GM23338 (cell line): ENCODE measurements around the gene NCOA1. TPM values are rescaled to one million over a fixed set of nuclear protein-coding genes. Genes with fewer than 3 reads are reported as not detected.
A peak's percentile ranks its signal among the peaks of the same experiment; 100 is the strongest.

Experiments used
- ATAC-seq: fragments of 200-7000 bp; cut with Tn5 transposase; 3 replicates; pipeline ENCODE4 v1.9.1; 2020
- DNase-seq: peaks from one replicate; pipeline ENCODE4 v3.0.0-alpha.2; 2015; ENCODE audit warnings: low spot score
- H2AFZ ChIP-seq: fragments of 200-600 bp; sonication (generic); 2 replicates; pipeline ENCODE4 v1.8.0; 2016; ENCODE audit warnings: antibody characterized with exemption, mild to moderate bottlenecking, moderate library complexity
- H3F3A ChIP-seq: fragments of 200-600 bp; sonication (generic); replicated peaks from 2 replicates; pipeline ENCODE4 v1.8.0; 2017; ENCODE audit warnings: antibody characterized with exemption, mixed run types, low read depth
- H3K27ac ChIP-seq: fragments of 200-600 bp; sonication (generic); 2 replicates; pipeline ENCODE4 v1.6.1; 2016; ENCODE audit warnings: low read depth
- H3K27me3 ChIP-seq: fragments of 200-600 bp; sonication (generic); 2 replicates; pipeline ENCODE4 v1.8.0; 2016; ENCODE audit warnings: mild to moderate bottlenecking, mixed run types, moderate library complexity; ENCODE audit not compliant: insufficient read depth
- H3K36me3 ChIP-seq: fragments of 200-600 bp; sonication (generic); 2 replicates; pipeline ENCODE4 v1.8.0; 2016; ENCODE audit warnings: mild to moderate bottlenecking; ENCODE audit not compliant: insufficient read depth
- H3K4me1 ChIP-seq: fragments of 200-600 bp; sonication (generic); 2 replicates; pipeline ENCODE4 v1.8.0; 2016; ENCODE audit warnings: mild to moderate bottlenecking, moderate library complexity; ENCODE audit not compliant: insufficient read depth
- H3K4me2 ChIP-seq: fragments of 200-600 bp; sonication (generic); 2 replicates; pipeline ENCODE4 v1.7.1; 2017; ENCODE audit warnings: mixed run types
- H3K4me3 ChIP-seq: fragments of 200-600 bp; sonication (generic); 2 replicates; pipeline ENCODE4 v1.6.1; 2016; ENCODE audit warnings: mixed run types
- H3K79me2 ChIP-seq: fragments of 200-600 bp; sonication (generic); replicated peaks from 2 replicates; pipeline ENCODE4 v1.8.0; 2017; ENCODE audit warnings: mild to moderate bottlenecking; ENCODE audit not compliant: insufficient read depth
- H3K9me2 ChIP-seq: fragments of 200-600 bp; sonication (generic); 2 replicates; pipeline ENCODE4 v1.8.0; 2017; ENCODE audit not compliant: insufficient read depth
- H4K20me1 ChIP-seq: fragments of 200-600 bp; sonication (generic); replicated peaks from 2 replicates; pipeline ENCODE4 v1.8.0; 2017; ENCODE audit warnings: mild to moderate bottlenecking; ENCODE audit not compliant: insufficient read depth
- H3K27ac Mint-ChIP-seq: 2 replicates; pipeline ENCODE4 v1.8.0; 2020; ENCODE audit warnings: inconsistent platforms, mild to moderate bottlenecking, moderate library complexity, mixed read lengths
- H3K27me3 Mint-ChIP-seq: 3 replicates; pipeline ENCODE4 v1.8.0; 2022; ENCODE audit warnings: low read depth, mild to moderate bottlenecking, moderate library complexity, mixed read lengths, inconsistent platforms; ENCODE audit not compliant: insufficient read depth, poor library complexity
- H3K36me3 Mint-ChIP-seq: 3 replicates; pipeline ENCODE4 v1.8.0; 2021; ENCODE audit warnings: low read depth, mild to moderate bottlenecking, inconsistent platforms, moderate library complexity, mixed read lengths
- H3K4me1 Mint-ChIP-seq: 3 replicates; pipeline ENCODE4 v1.8.0; 2020; ENCODE audit warnings: mild to moderate bottlenecking, inconsistent platforms, mixed read lengths
- H3K4me3 Mint-ChIP-seq: 3 replicates; pipeline ENCODE4 v1.8.0; 2021; ENCODE audit warnings: moderate library complexity, mild to moderate bottlenecking, inconsistent platforms, mixed read lengths
- H3K9me3 Mint-ChIP-seq: 3 replicates; pipeline ENCODE4 v1.8.0; 2020; ENCODE audit warnings: moderate library complexity, mild to moderate bottlenecking, inconsistent platforms, mixed read lengths
- ETS1 ChIP-seq: IDR thresholded peaks from 2 replicates; pipeline ENCODE4 v1.6.1; 2016; ENCODE audit warnings: antibody characterized with exemption
- EZH2 ChIP-seq: fragments of 200-600 bp; sonication (generic); IDR thresholded peaks from one replicate; pipeline ENCODE4 v1.8.0; 2017; ENCODE audit warnings: antibody characterized with exemption, mild to moderate bottlenecking, low read depth; ENCODE audit not compliant: unreplicated experiment
- EZH2phosphoT487 ChIP-seq: fragments of 200-600 bp; sonication (generic); IDR thresholded peaks from one replicate; pipeline ENCODE4 v1.8.1; 2018; ENCODE audit warnings: antibody characterized with exemption; ENCODE audit not compliant: unreplicated experiment
- JUNB ChIP-seq: IDR thresholded peaks from one replicate; pipeline ENCODE4 v1.6.1; 2016; ENCODE audit warnings: antibody characterized with exemption; ENCODE audit not compliant: unreplicated experiment
- STAT1 ChIP-seq: IDR thresholded peaks from one replicate; pipeline ENCODE4 v1.6.1; 2016; ENCODE audit warnings: antibody characterized with exemption; ENCODE audit not compliant: unreplicated experiment
- ZNF114 ChIP-seq: fragments of 250-450 bp; sonication (Bioruptor Pico); IDR thresholded peaks from 2 replicates; pipeline ENCODE4 v1.5.0; 2020; ENCODE audit warnings: mild to moderate bottlenecking, moderate library complexity
- ZNF331 ChIP-seq: fragments of 250-450 bp; sonication (Bioruptor Pico); IDR thresholded peaks from 2 replicates; pipeline ENCODE4 v1.5.0; 2020; ENCODE audit warnings: low read depth, mild to moderate bottlenecking, moderate library complexity
- ZNF462 ChIP-seq: fragments of 250-450 bp; sonication (Bioruptor Pico); IDR thresholded peaks from 2 replicates; pipeline ENCODE4 v1.5.0; 2020; ENCODE audit warnings: mild to moderate bottlenecking, moderate library complexity
- polyA plus RNA-seq: library from polyadenylated mRNA; unstranded; fragments of >200 nt; fragmentation: Nextera tagmentation; extraction: Ambion mirVana; gene quantifications from 2 replicates; pipeline ENCODE4 v1.2.1, GENCODE V29; 2016
- total RNA-seq: library from RNA; depleted of rRNA; stranded (reverse); fragments of >200 nt; shearing (Covaris generic); gene quantifications from 2 replicates; pipeline ENCODE4 v1.2.3, GENCODE V29; 2014

The NCOA1 gene
- total and polyA plus RNA-seq, 2 experiments from 2014 or later: 7.1 to 15.1 TPM

GRCh38 chr2:24559473-24560113, 68.5 kb downstream of the NCOA1 start:
- Mint-ChIP-seq H3K27me3 (no peaks in the 10 kb centered on the region), H3K4me1 (peaks cover 8% of the 10 kb centered on the region; the same call in 2 of the 3 replicates), H3K4me3 (no peak overlapping the region), H3K27ac (peak overlapping the region; percentile 25; the same call in 1 of the 2 replicates), H3K36me3 (peaks cover 22% of the 10 kb centered on the region), H3K9me3 (peaks cover 4% of the 10 kb centered on the region; the same call in 1 of the 3 replicates)
- Histone ChIP-seq H3K4me3 (no peak overlapping the region), H4K20me1 (no peaks in the 10 kb centered on the region), H3K36me3 (no peaks in the 10 kb centered on the region), H3K79me2 (peaks cover 7% of the 10 kb centered on the region; the same call in 1 of the 2 replicates), H3K4me2 (no peak overlapping the region), H2AFZ (no peak overlapping the region), H3K9me2 (no peaks in the 10 kb centered on the region; the same call in 1 of the 2 replicates), H3K27me3 (no peaks in the 10 kb centered on the region), H3F3A (no peaks in the 10 kb centered on the region), H3K27ac (no peak overlapping the region), H3K4me1 (0 out of 2 replicates have a peak, but pooled peaks cover 3% of the 10 kb centered on the region)
- ATAC-seq (peak; percentile 42; the same call in 2 of the 3 replicates), DNase-seq (no peak)
- TF ChIP-seq STAT1: no peak
- no peak for TF ChIP-seq EZH2
- TF ChIP-seq EZH2phosphoT487: no peak
- TF ChIP-seq ZNF114 (CRISPR knock-in tag): no peak
- TF ChIP-seq ZNF462 (CRISPR knock-in tag): no peak
- no peak for TF ChIP-seq ZNF331 (CRISPR knock-in tag)
- TF ChIP-seq JUNB: no peak
- TF ChIP-seq ETS1: no peak
